ENCODE results near the gene OR5AS1.

DNA sequence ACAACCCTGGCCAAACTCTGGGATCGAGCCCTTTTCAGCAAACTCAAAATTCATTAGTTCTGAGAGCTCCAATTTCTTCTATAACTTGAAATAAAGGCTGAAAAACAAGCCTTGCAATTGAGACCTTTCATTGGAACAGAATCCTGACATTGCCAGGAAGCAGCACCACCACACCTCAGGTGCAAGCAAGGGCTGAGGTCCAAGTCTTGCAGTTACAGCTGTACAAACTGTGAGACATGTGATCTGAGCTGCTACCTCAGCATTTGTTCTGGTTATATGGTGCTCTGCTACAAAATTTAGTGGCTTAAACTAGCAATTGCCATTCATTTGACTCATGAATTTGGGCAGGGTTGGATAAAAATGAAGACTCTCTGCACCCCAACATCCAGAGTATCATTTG lies 18.1 kb downstream of the OR5AS1 start:
- TF ChIP-seq, protein P1, sequence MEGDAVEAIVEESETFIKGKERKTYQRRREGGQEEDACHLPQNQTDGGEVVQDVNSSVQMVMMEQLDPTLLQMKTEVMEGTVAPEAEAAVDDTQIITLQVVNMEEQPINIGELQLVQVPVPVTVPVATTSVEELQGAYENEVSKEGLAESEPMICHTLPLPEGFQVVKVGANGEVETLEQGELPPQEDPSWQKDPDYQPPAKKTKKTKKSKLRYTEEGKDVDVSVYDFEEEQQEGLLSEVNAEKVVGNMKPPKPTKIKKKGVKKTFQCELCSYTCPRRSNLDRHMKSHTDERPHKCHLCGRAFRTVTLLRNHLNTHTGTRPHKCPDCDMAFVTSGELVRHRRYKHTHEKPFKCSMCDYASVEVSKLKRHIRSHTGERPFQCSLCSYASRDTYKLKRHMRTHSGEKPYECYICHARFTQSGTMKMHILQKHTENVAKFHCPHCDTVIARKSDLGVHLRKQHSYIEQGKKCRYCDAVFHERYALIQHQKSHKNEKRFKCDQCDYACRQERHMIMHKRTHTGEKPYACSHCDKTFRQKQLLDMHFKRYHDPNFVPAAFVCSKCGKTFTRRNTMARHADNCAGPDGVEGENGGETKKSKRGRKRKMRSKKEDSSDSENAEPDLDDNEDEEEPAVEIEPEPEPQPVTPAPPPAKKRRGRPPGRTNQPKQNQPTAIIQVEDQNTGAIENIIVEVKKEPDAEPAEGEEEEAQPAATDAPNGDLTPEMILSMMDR (IDR thresholded peaks at IDR 0.05) = no peak
- TF ChIP-seq POLR2A (IDR thresholded peaks at IDR 0.05) = no peak
- TF ChIP-seq EP300 (IDR thresholded peaks at IDR 0.05) = no peak
- TF ChIP-seq POLR2AphosphoS5 (IDR thresholded peaks at IDR 0.05) = no peak

All from gastroesophageal sphincter (tissue), 3 donors.